ENCODE measurements around the gene STRN. TPM values are rescaled to one million over a fixed set of nuclear protein-coding genes. Genes with fewer than 3 reads are reported as not detected.

Gene STRN
- total RNA-seq, 4 donors from 2014 or later, result 24.8 to 38.4 (median 31.6) TPM

- no peaks in the 10 kb centered on the region for H3K4me1 ChIP-seq
- no peak for DNase-seq
- H3K9me3 ChIP-seq, result no peaks in the 10 kb centered on the region
- TF ChIP-seq POLR2A (IDR thresholded peaks at IDR 0.05), result no peak
- TF ChIP-seq CTCF (IDR thresholded peaks at IDR 0.05), result no peak
- H3K27me3 ChIP-seq, result no peaks in the 10 kb centered on the region
- no peaks in the 10 kb centered on the region for H3K36me3 ChIP-seq
- H3K27ac ChIP-seq, result no peak overlapping the region
- intact Hi-C loops (cut with DNase I), result no loop called here
- WGBS, 2 donors, result 87 to 91% methylated on average over 2 of the region's 2 CpGs
- no peak overlapping the region for H3K4me3 ChIP-seq
Observed at GRCh38 chr2:36818542-36818941, 147.8 kb downstream of the STRN start.

GRCh38 chr2:36812196-36812595 lies 154.1 kb downstream of the STRN start:
- Histone ChIP-seq H3K4me3 (no peak overlapping the region), H3K27ac (no peak overlapping the region), H3K4me1 (no peaks in the 10 kb centered on the region), H3K36me3 (no peaks in the 10 kb centered on the region), H3K27me3 (no peaks in the 10 kb centered on the region), H3K9me3 (no peaks in the 10 kb centered on the region)
- TF ChIP-seq POLR2A (IDR thresholded peaks at IDR 0.05) (no peak), CTCF (IDR thresholded peaks at IDR 0.05) (no peak)
- intact Hi-C loops (cut with DNase I), result no loop called here
- 29 to 64% methylated on average over 5 to 6 of the region's 6 CpGs for WGBS, 2 donors
- DNase-seq, result no peak

- Histone ChIP-seq H3K4me3 (no peak overlapping the region), H3K36me3 (no peaks in the 10 kb centered on the region), H3K27ac (no peak overlapping the region), H3K4me1 (no peaks in the 10 kb centered on the region), H3K27me3 (no peaks in the 10 kb centered on the region), H3K9me3 (no peaks in the 10 kb centered on the region)
- TF ChIP-seq POLR2A (IDR thresholded peaks at IDR 0.05) (no peak), CTCF (IDR thresholded peaks at IDR 0.05) (no peak)
- WGBS, 2 donors, result 65 to 86% methylated on average over 2 to 5 of the region's 5 CpGs
- no peak for DNase-seq
- intact Hi-C loops (cut with DNase I), result no loop called here
Observed at GRCh38 chr2:36811071-36811470, 155.3 kb downstream of the STRN start.

- WGBS, 2 donors, result 87 to 92% methylated on average over 3 of the region's 3 CpGs
- Histone ChIP-seq H3K27ac (no peak overlapping the region), H3K27me3 (no peaks in the 10 kb centered on the region), H3K4me3 (no peak overlapping the region), H3K9me3 (no peaks in the 10 kb centered on the region), H3K4me1 (no peaks in the 10 kb centered on the region), H3K36me3 (peaks cover 0 to 5% (median 0%) of the 10 kb centered on the region in 3 donors)
- TF ChIP-seq CTCF (IDR thresholded peaks at IDR 0.05), result no peak
- no peak for TF ChIP-seq POLR2A (IDR thresholded peaks at IDR 0.05)
- no peak for DNase-seq
- intact Hi-C loops (cut with DNase I), result no loop called here
Observed at GRCh38 chr2:36809069-36809445, 157.3 kb downstream of the STRN start.

- Histone ChIP-seq H3K9me3 (no peaks in the 10 kb centered on the region), H3K27me3 (no peaks in the 10 kb centered on the region), H3K27ac (no peak overlapping the region), H3K4me1 (no peaks in the 10 kb centered on the region), H3K4me3 (no peak overlapping the region), H3K36me3 (peaks cover 0 to 5% (median 0%) of the 10 kb centered on the region in 3 donors)
- 93 to 98% methylated on average over 6 to 24 of the region's 35 CpGs for WGBS, 2 donors
- DNase-seq, result no peak
- no peak for TF ChIP-seq CTCF (IDR thresholded peaks at IDR 0.05)
- no peak for TF ChIP-seq POLR2A (IDR thresholded peaks at IDR 0.05)
- intact Hi-C loops (cut with DNase I), result no loop called here
Observed at GRCh38 chr2:36808386-36809068, 157.8 kb downstream of the STRN start.

Data from esophagus squamous epithelium (tissue), 5 donors.